Hindlimb muscle (tissue), 1 donor: ENCODE results near the gene PRDM16. TPM values are rescaled to one million over a fixed set of nuclear protein-coding genes. Genes with fewer than 3 reads are reported as not detected.

Experiments used
- DNase-seq: peaks from one replicate; pipeline ENCODE4 v3.0.0-alpha.2; 2013
- polyA plus RNA-seq: library from polyadenylated mRNA; unstranded; fragments of 120-200 nt; gene quantifications from one replicate; pipeline ENCODE4 v1.2.1, GENCODE V29; 2013; ENCODE audit not compliant: insufficient read length

PRDM16 gene
- polyA plus RNA-seq, 1 donor, result 0.80 TPM

- DNase-seq, result no peak
These were observed 255.9 kb downstream of the PRDM16 start for GRCh38 chr1:3324704-3325535.

- DNase-seq, result no peak
These were observed 257.7 kb downstream of the PRDM16 start for GRCh38 chr1:3326516-3327388.

GRCh38 chr1:3327389-3327702 is 258.3 kb downstream of the PRDM16 start:
- DNase-seq, result no peak

GRCh38 chr1:3327936-3328590 is 259.1 kb downstream of the PRDM16 start:
- DNase-seq, result no peak

- DNase-seq, result no peak
These were observed 260.8 kb downstream of the PRDM16 start for GRCh38 chr1:3329640-3330281.

GRCh38 chr1:3330771-3331245 is 261.8 kb downstream of the PRDM16 start:
- DNase-seq, result no peak

- DNase-seq, result no peak
These were observed 262.6 kb downstream of the PRDM16 start for GRCh38 chr1:3331564-3331963.

- no peak for DNase-seq
These were observed 263.0 kb downstream of the PRDM16 start for GRCh38 chr1:3332043-3332442.

GRCh38 chr1:3332662-3333061 is 263.7 kb downstream of the PRDM16 start:
- DNase-seq, result no peak

- no peak for DNase-seq
These were observed 264.9 kb downstream of the PRDM16 start for GRCh38 chr1:3333903-3334302.

- no peak for DNase-seq
These were observed 265.4 kb downstream of the PRDM16 start for GRCh38 chr1:3334366-3334765.

GRCh38 chr1:3335754-3336640 is 267.0 kb downstream of the PRDM16 start:
- no peak for DNase-seq

- no peak for DNase-seq
These were observed 267.9 kb downstream of the PRDM16 start for GRCh38 chr1:3336641-3337630.

GRCh38 chr1:3337798-3338724 is 269.1 kb downstream of the PRDM16 start:
- no peak for DNase-seq

GRCh38 chr1:3338725-3339070 is 269.7 kb downstream of the PRDM16 start:
- no peak for DNase-seq

- DNase-seq, result no peak
These were observed 270.9 kb downstream of the PRDM16 start for GRCh38 chr1:3339856-3340255.

- DNase-seq, result no peak
These were observed 271.7 kb downstream of the PRDM16 start for GRCh38 chr1:3340548-3341235.

GRCh38 chr1:3341236-3341994 is 272.4 kb downstream of the PRDM16 start:
- DNase-seq, result no peak
